ENCODE results near the gene TMEM178B.

DNA sequence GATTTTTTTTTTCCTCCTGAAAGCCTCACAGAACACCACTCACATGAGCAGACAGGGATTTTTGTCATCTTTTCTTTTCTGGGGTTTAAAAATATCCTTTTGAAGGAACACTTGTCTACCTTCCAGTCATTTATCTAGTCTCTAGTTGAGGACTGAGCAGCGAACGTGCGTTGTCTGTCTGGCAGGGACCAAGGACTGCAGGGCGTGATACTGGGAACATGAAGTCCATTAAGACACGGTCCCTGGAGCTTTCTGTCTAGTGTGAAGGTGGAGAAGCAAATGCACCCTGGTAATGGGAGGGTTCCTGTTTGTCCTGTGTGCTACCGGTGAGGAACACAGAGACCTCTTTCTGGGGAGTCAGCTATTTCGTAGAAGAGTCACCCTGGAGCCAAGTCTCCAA lies 207.4 kb downstream of the TMEM178B start:
- no peak for TF ChIP-seq POLR2A (IDR thresholded peaks at IDR 0.05; ENCODE audit: low read length)
- TF ChIP-seq CTCF (IDR thresholded peaks at IDR 0.05), result no peak
- TF ChIP-seq RAD21 (conservative IDR thresholded peaks at IDR 0.05 in 1 of 2, IDR thresholded peaks at IDR 0.05 in 1 of 2), result no peak
- TF ChIP-seq SREBF2 (IDR thresholded peaks at IDR 0.05), result no peak
- TF ChIP-seq ZFP36 (IDR thresholded peaks at IDR 0.05; ENCODE audit: borderline replicate concordance, partially characterized antibody), result no peak

Data from A549 (cell line).